ENCODE results near the gene RSPH10B.
"Not testable (repeated sequence)": the region's sequence is repeated elsewhere in the genome, so short reads cannot be mapped to it uniquely, and the experiment has no call there.

DNA sequence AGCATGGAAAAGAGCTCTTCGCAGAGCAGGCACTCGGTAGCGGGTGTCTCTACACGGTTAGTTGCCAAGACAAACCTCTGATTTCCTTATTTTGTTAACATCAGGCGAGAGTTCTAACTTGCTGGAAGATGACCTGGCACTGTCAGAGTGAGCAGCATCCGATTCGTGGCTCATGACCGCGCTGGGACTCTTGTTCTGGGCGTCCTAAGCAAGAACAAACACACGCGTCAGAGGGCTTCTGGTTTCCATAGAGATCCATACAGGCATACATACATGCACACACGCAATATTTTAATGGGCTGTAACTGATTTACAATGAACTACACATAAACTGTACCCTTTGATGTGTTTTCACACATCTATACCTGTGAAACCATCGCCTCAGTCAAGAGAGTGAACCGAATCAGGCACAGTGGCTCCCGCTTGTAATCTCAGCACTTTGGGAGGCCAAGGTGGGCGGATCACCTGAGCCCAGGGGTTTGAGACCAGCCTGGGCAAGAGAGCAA, 35.5 kb downstream of the RSPH10B start:
- TF ChIP-seq, protein P1, sequence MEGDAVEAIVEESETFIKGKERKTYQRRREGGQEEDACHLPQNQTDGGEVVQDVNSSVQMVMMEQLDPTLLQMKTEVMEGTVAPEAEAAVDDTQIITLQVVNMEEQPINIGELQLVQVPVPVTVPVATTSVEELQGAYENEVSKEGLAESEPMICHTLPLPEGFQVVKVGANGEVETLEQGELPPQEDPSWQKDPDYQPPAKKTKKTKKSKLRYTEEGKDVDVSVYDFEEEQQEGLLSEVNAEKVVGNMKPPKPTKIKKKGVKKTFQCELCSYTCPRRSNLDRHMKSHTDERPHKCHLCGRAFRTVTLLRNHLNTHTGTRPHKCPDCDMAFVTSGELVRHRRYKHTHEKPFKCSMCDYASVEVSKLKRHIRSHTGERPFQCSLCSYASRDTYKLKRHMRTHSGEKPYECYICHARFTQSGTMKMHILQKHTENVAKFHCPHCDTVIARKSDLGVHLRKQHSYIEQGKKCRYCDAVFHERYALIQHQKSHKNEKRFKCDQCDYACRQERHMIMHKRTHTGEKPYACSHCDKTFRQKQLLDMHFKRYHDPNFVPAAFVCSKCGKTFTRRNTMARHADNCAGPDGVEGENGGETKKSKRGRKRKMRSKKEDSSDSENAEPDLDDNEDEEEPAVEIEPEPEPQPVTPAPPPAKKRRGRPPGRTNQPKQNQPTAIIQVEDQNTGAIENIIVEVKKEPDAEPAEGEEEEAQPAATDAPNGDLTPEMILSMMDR (IDR thresholded peaks at IDR 0.05 in 2 of 3, conservative IDR thresholded peaks at IDR 0.05 in 1 of 3; ENCODE audit: borderline replicate concordance in 1 of 3, insufficient read depth in 1 of 3, low read depth in 2 of 3, low read length in 2 of 3), result not testable (repeated sequence)
- not testable (repeated sequence) for TF ChIP-seq EZH2 (IDR thresholded peaks at IDR 0.05); YY1 (IDR thresholded peaks at IDR 0.05; ENCODE audit: extremely low read depth, insufficient replicate concordance, low read depth, low read length); POLR2A (IDR thresholded peaks at IDR 0.05; ENCODE audit: borderline replicate concordance, extremely low read depth, insufficient read depth, insufficient read length); EZH2phosphoT487 (IDR thresholded peaks at IDR 0.05; ENCODE audit: borderline replicate concordance); TCF7L2 (IDR thresholded peaks at IDR 0.05; ENCODE audit: borderline replicate concordance, extremely low read depth, insufficient read depth, insufficient read length); ELF1 (IDR thresholded peaks at IDR 0.05; ENCODE audit: borderline replicate concordance, low read depth); RAD21 (IDR thresholded peaks at IDR 0.05; ENCODE audit: low read depth); ZNF274 (IDR thresholded peaks at IDR 0.05; ENCODE audit: low read depth, low read length); POLR2AphosphoS5 (IDR thresholded peaks at IDR 0.05; ENCODE audit: low read depth, low read length)
- TF ChIP-seq, protein P2, sequence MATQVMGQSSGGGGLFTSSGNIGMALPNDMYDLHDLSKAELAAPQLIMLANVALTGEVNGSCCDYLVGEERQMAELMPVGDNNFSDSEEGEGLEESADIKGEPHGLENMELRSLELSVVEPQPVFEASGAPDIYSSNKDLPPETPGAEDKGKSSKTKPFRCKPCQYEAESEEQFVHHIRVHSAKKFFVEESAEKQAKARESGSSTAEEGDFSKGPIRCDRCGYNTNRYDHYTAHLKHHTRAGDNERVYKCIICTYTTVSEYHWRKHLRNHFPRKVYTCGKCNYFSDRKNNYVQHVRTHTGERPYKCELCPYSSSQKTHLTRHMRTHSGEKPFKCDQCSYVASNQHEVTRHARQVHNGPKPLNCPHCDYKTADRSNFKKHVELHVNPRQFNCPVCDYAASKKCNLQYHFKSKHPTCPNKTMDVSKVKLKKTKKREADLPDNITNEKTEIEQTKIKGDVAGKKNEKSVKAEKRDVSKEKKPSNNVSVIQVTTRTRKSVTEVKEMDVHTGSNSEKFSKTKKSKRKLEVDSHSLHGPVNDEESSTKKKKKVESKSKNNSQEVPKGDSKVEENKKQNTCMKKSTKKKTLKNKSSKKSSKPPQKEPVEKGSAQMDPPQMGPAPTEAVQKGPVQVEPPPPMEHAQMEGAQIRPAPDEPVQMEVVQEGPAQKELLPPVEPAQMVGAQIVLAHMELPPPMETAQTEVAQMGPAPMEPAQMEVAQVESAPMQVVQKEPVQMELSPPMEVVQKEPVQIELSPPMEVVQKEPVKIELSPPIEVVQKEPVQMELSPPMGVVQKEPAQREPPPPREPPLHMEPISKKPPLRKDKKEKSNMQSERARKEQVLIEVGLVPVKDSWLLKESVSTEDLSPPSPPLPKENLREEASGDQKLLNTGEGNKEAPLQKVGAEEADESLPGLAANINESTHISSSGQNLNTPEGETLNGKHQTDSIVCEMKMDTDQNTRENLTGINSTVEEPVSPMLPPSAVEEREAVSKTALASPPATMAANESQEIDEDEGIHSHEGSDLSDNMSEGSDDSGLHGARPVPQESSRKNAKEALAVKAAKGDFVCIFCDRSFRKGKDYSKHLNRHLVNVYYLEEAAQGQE (IDR thresholded peaks at IDR 0.05; ENCODE audit: low read depth), result not testable (repeated sequence)
